Fibroblast of lung (primary cell): ENCODE data around the gene ATP8A1. TPM values are rescaled to one million over a fixed set of nuclear protein-coding genes. Genes with fewer than 3 reads are reported as not detected.

Source experiments
- DNase-seq, 2 donors: peaks; one replicate each; pipeline versions ENCODE4 v3.0.0 to v3.0.0-alpha.2; 2010; ENCODE audit warnings: low read depth in 2 of 2
- H2AFZ ChIP-seq: 2 replicates; pipeline ENCODE4 v1.5.1; 2012; ENCODE audit warnings: low read length, control low read depth, inconsistent platforms
- H3K27ac ChIP-seq: 2 replicates; pipeline ENCODE4 v1.5.1; 2011; ENCODE audit warnings: low read length, control low read depth; ENCODE audit not compliant: insufficient read depth
- H3K27me3 ChIP-seq: 2 replicates; pipeline ENCODE4 v1.5.1; 2011; ENCODE audit warnings: mild to moderate bottlenecking, low read length; ENCODE audit not compliant: control insufficient read depth, insufficient read depth
- H3K36me3 ChIP-seq: 2 replicates; pipeline ENCODE4 v1.5.1; 2011; ENCODE audit warnings: low read length; ENCODE audit not compliant: control insufficient read depth, insufficient read depth
- H3K4me1 ChIP-seq: 2 replicates; pipeline ENCODE4 v1.5.1; 2011; ENCODE audit warnings: low read length; ENCODE audit not compliant: control insufficient read depth, insufficient read depth; ENCODE audit errors: extremely low read depth
- H3K4me2 ChIP-seq: 2 replicates; pipeline ENCODE4 v1.5.1; 2011; ENCODE audit warnings: low read length, control low read depth; ENCODE audit not compliant: insufficient read depth; ENCODE audit errors: extremely low read depth
- H3K4me3 ChIP-seq, 4 experiments: fragments of 200-600 bp in 1 of 4; sonication (generic) in 1 of 4; replicated peaks in 1 of 4; 2 replicates each; pipeline ENCODE4 v1.5.1; 2011 to 2016; ENCODE audit warnings: low read length in 4 of 4, low read depth in 3 of 4, mild to moderate bottlenecking in 3 of 4, control low read depth in 2 of 4, inconsistent platforms in 1 of 4, mixed read lengths in 1 of 4; ENCODE audit not compliant: insufficient read depth in 1 of 4; ENCODE audit errors: control extremely low read depth in 1 of 4
- H3K79me2 ChIP-seq: 2 replicates; pipeline ENCODE4 v1.5.1; 2012; ENCODE audit warnings: mild to moderate bottlenecking, low read length, inconsistent platforms; ENCODE audit not compliant: control insufficient read depth, insufficient read depth
- H3K9ac ChIP-seq: 2 replicates; pipeline ENCODE4 v1.5.1; 2011; ENCODE audit warnings: mild to moderate bottlenecking, low read length, control low read depth; ENCODE audit not compliant: insufficient read depth
- H3K9me3 ChIP-seq: 2 replicates; pipeline ENCODE4 v1.5.1; 2012; ENCODE audit warnings: low read depth, low read length; ENCODE audit not compliant: control insufficient read depth, insufficient read depth
- H4K20me1 ChIP-seq: 2 replicates; pipeline ENCODE4 v1.5.1; 2011; ENCODE audit warnings: low read length; ENCODE audit not compliant: control insufficient read depth, insufficient read depth; ENCODE audit errors: extremely low read depth
- EZH2 ChIP-seq: IDR thresholded peaks from 2 replicates; pipeline ENCODE4 v1.5.1; 2012; ENCODE audit warnings: low read length, control low read depth, mild to moderate bottlenecking; ENCODE audit errors: missing control alignments
- polyA plus RNA-seq, 2 donors: library from polyadenylated mRNA; depleted of rRNA in 1 of 2; stranded (reverse) in 1 of 2; unstranded in 1 of 2; fragments of >200 nt; gene quantifications; 2 replicates each; pipeline ENCODE4 v1.2.1, GENCODE V29; 2011 to 2012; ENCODE audit warnings: missing spikeins in 1 of 2
- total RNA-seq: library from RNA; depleted of rRNA; stranded (reverse); fragments of >200 nt; gene quantifications from 2 replicates; pipeline ENCODE4 v1.2.1, GENCODE V29; 2014
- TF ChIP-seq, protein P1 (sequence below), 2 donors: IDR thresholded peaks in 1 of 2; conservative IDR thresholded peaks in 1 of 2; 1 replicate in 1 of 2; 2 replicates in 1 of 2; pipeline ENCODE4 v1.5.1; 2011 to 2012; ENCODE audit warnings: low read length in 2 of 2, control low read depth in 1 of 2, inconsistent platforms in 1 of 2, low read depth in 1 of 2, mild to moderate bottlenecking in 1 of 2

The ATP8A1 gene
- total and polyA plus RNA-seq, 2 donors (not counting 1 experiment from before 2014, with no cell fraction given): 0.36 to 4.8 TPM

DNA sequence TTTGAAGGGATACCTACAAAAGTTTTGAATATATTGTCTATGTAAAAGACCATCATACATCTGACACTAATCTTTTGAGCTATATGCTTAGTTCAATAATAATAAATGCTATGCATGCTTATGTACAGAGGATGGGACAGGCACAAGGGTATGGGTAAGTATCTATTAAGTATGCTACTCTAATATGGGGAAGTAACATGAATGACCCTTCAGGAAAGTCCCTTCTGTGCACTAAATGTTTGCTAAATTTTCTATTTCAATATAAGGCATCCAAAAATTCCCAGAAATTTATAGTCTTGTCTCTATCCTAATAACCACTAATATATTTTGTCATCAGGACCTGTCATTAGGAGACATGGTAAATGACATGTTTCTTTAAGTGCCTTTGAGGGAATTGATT is 19.0 kb downstream of the ATP8A1 start:
- no peak overlapping the region for H3K4me2 ChIP-seq
- H3K36me3 ChIP-seq: no peaks in the 10 kb centered on the region
- no peak overlapping the region for H3K9ac ChIP-seq
- H3K4me1 ChIP-seq: no peaks in the 10 kb centered on the region
- no peaks in the 10 kb centered on the region for H4K20me1 ChIP-seq
- H3K9me3 ChIP-seq: no peaks in the 10 kb centered on the region
- DNase-seq: no peak
- no peaks in the 10 kb centered on the region for H3K79me2 ChIP-seq
- H3K27me3 ChIP-seq: no peaks in the 10 kb centered on the region
- H3K4me3 ChIP-seq: no peak overlapping the region
- no peak overlapping the region for H3K27ac ChIP-seq
- TF ChIP-seq, protein P1, sequence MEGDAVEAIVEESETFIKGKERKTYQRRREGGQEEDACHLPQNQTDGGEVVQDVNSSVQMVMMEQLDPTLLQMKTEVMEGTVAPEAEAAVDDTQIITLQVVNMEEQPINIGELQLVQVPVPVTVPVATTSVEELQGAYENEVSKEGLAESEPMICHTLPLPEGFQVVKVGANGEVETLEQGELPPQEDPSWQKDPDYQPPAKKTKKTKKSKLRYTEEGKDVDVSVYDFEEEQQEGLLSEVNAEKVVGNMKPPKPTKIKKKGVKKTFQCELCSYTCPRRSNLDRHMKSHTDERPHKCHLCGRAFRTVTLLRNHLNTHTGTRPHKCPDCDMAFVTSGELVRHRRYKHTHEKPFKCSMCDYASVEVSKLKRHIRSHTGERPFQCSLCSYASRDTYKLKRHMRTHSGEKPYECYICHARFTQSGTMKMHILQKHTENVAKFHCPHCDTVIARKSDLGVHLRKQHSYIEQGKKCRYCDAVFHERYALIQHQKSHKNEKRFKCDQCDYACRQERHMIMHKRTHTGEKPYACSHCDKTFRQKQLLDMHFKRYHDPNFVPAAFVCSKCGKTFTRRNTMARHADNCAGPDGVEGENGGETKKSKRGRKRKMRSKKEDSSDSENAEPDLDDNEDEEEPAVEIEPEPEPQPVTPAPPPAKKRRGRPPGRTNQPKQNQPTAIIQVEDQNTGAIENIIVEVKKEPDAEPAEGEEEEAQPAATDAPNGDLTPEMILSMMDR (conservative IDR thresholded peaks at IDR 0.05 in 1 of 2, IDR thresholded peaks at IDR 0.05 in 1 of 2; ENCODE audit: low read depth in 1 of 2, low read length in 2 of 2): no peak
- TF ChIP-seq EZH2: no peak
- no peak overlapping the region for H2AFZ ChIP-seq

DNA sequence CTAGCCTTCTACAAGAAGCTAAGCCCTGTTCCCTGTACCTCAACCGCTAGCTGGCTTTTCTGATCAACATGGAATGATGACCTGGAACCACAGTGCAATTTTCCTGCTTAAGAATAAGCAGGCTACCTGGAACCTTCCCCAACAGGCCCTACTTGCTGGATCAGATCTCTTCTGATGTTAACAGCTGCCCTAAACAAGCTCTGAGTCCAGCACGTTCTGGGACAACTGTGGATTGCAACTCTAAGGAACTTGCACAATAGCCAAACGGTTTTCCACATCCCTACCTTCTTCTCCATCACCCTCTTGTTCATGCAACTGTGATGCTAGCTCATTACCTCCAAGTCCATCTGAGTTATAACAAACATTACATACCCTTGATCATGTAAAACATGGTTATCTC is 19.8 kb downstream of the ATP8A1 start:
- TF ChIP-seq, protein P1 (conservative IDR thresholded peaks at IDR 0.05 in 1 of 2, IDR thresholded peaks at IDR 0.05 in 1 of 2; ENCODE audit: low read depth in 1 of 2, low read length in 2 of 2): no peak
- TF ChIP-seq EZH2: no peak

DNA sequence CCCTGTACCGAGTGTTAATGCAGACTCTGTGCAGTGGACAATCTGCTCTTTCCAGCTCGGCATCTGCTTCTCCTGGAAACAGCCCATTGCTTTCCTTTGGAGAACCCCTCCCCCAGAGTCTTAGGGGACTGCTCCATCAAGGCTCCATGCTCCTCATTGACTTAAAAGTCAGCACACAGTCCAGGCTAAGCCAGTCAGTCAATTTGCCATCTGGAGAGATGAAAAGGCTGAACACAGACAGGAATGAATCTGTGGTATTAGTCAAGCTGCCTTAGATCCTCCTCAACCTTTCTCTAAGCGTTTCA is 20.3 kb downstream of the ATP8A1 start:
- no peaks in the 10 kb centered on the region for H3K27me3 ChIP-seq
- no peaks in the 10 kb centered on the region for H3K9me3 ChIP-seq
- no peak overlapping the region for H2AFZ ChIP-seq
- H3K4me2 ChIP-seq: no peak overlapping the region
- no peak overlapping the region for H3K4me3 ChIP-seq
- TF ChIP-seq, protein P1 (conservative IDR thresholded peaks at IDR 0.05 in 1 of 2, IDR thresholded peaks at IDR 0.05 in 1 of 2; ENCODE audit: low read depth in 1 of 2, low read length in 2 of 2): no peak
- TF ChIP-seq EZH2: no peak
- H3K4me1 ChIP-seq: no peaks in the 10 kb centered on the region
- no peaks in the 10 kb centered on the region for H3K79me2 ChIP-seq
- H3K27ac ChIP-seq: no peak overlapping the region
- H3K36me3 ChIP-seq: no peaks in the 10 kb centered on the region
- no peaks in the 10 kb centered on the region for H4K20me1 ChIP-seq
- DNase-seq: no peak
- no peak overlapping the region for H3K9ac ChIP-seq

More for the DNA sequence above, 19.8 kb downstream of the ATP8A1 start:
- no peak for DNase-seq
- no peak overlapping the region for H3K4me3 ChIP-seq
- no peak overlapping the region for H2AFZ ChIP-seq
- H3K9me3 ChIP-seq: no peaks in the 10 kb centered on the region
- H3K4me2 ChIP-seq: no peak overlapping the region
- H3K27me3 ChIP-seq: no peaks in the 10 kb centered on the region
- no peaks in the 10 kb centered on the region for H3K79me2 ChIP-seq
- no peak overlapping the region for H3K9ac ChIP-seq
- no peaks in the 10 kb centered on the region for H3K36me3 ChIP-seq
- H3K4me1 ChIP-seq: no peaks in the 10 kb centered on the region
- H4K20me1 ChIP-seq: no peaks in the 10 kb centered on the region
- H3K27ac ChIP-seq: no peak overlapping the region
